HL-60 (cell line): ENCODE data around the gene KIF3C.

Experiments used
- DNase-seq, 2 experiments: peaks; one replicate each; pipeline ENCODE4 v3.0.0-alpha.2; 2010 to 2020; ENCODE audit warnings: low read depth in 1 of 2, low spot score in 1 of 2
- H3K27ac ChIP-seq: fragments of 250-450 bp; sonication (Bioruptor Pico); replicated peaks from 2 replicates; pipeline ENCODE4 v1.5.1; 2020; ENCODE audit warnings: mild to moderate bottlenecking, moderate library complexity
- H3K27me3 ChIP-seq: fragments of 250-450 bp; sonication (Bioruptor Pico); 2 replicates; pipeline ENCODE4 v1.5.1; 2021; ENCODE audit warnings: mild to moderate bottlenecking, moderate library complexity; ENCODE audit not compliant: insufficient read depth, poor library complexity, severe bottlenecking
- H3K4me3 ChIP-seq: replicated peaks from 2 replicates; pipeline ENCODE4 v1.5.1; 2011; ENCODE audit warnings: mild to moderate bottlenecking, control low read depth, low read length; ENCODE audit not compliant: insufficient read depth
- GABPA ChIP-seq: IDR thresholded peaks from 2 replicates; pipeline ENCODE4 v1.6.1; 2012; ENCODE audit warnings: low read depth
- POLR2AphosphoS5 ChIP-seq: IDR thresholded peaks from 2 replicates; pipeline ENCODE4 v1.6.1; 2012; ENCODE audit warnings: low read depth
- SPI1 ChIP-seq: IDR thresholded peaks from 2 replicates; pipeline ENCODE4 v1.6.1; 2012; ENCODE audit warnings: low read depth, mild to moderate bottlenecking, borderline replicate concordance
- TF ChIP-seq, protein P1 (sequence below): IDR thresholded peaks from one replicate; pipeline ENCODE4 v1.5.1; 2011; ENCODE audit warnings: low read length, control low read depth, inconsistent platforms; ENCODE audit not compliant: insufficient read depth
- TF ChIP-seq, protein P2 (sequence below): IDR thresholded peaks from 2 replicates; pipeline ENCODE4 v1.6.1; 2012; ENCODE audit warnings: low read depth; ENCODE audit not compliant: insufficient replicate concordance

KIF3C gene

DNA sequence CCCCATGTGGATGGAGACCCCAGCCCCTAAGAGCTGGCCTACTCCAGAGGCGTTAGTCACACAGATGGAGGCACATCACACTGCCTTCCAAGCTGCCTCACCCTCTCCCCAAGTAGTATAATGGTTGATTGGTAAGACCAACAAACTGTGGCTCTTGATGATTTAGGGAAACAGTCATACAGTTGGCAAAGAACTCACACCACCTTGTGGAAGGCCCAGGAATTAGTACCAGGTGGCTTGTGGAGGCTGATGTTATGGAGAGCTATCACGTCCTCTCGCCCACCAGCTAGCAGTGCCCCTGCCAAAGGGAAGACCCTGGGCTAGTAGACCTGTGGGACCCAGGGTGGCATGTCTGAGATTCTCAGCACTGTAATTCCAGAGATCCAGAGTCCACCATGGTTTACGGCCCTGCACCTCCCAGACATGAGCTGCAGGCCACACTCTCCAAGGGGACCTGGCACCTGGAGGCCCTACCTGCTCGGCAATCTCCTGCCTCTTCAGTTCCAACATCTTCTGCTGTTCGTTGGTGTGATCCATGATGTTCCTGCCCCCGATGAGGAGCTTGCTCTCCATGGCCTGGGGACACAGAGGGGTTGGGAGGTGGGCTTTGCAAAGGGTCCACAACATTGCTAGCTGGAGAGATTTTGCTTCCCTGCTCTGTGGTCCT is 26.3 kb downstream of the KIF3C start:
- H3K27ac ChIP-seq: no peak overlapping the region
- no peak overlapping the region for H3K4me3 ChIP-seq
- no peak for TF ChIP-seq POLR2AphosphoS5
- TF ChIP-seq, protein P1, sequence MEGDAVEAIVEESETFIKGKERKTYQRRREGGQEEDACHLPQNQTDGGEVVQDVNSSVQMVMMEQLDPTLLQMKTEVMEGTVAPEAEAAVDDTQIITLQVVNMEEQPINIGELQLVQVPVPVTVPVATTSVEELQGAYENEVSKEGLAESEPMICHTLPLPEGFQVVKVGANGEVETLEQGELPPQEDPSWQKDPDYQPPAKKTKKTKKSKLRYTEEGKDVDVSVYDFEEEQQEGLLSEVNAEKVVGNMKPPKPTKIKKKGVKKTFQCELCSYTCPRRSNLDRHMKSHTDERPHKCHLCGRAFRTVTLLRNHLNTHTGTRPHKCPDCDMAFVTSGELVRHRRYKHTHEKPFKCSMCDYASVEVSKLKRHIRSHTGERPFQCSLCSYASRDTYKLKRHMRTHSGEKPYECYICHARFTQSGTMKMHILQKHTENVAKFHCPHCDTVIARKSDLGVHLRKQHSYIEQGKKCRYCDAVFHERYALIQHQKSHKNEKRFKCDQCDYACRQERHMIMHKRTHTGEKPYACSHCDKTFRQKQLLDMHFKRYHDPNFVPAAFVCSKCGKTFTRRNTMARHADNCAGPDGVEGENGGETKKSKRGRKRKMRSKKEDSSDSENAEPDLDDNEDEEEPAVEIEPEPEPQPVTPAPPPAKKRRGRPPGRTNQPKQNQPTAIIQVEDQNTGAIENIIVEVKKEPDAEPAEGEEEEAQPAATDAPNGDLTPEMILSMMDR: peak; percentile 0
- TF ChIP-seq, protein P2, sequence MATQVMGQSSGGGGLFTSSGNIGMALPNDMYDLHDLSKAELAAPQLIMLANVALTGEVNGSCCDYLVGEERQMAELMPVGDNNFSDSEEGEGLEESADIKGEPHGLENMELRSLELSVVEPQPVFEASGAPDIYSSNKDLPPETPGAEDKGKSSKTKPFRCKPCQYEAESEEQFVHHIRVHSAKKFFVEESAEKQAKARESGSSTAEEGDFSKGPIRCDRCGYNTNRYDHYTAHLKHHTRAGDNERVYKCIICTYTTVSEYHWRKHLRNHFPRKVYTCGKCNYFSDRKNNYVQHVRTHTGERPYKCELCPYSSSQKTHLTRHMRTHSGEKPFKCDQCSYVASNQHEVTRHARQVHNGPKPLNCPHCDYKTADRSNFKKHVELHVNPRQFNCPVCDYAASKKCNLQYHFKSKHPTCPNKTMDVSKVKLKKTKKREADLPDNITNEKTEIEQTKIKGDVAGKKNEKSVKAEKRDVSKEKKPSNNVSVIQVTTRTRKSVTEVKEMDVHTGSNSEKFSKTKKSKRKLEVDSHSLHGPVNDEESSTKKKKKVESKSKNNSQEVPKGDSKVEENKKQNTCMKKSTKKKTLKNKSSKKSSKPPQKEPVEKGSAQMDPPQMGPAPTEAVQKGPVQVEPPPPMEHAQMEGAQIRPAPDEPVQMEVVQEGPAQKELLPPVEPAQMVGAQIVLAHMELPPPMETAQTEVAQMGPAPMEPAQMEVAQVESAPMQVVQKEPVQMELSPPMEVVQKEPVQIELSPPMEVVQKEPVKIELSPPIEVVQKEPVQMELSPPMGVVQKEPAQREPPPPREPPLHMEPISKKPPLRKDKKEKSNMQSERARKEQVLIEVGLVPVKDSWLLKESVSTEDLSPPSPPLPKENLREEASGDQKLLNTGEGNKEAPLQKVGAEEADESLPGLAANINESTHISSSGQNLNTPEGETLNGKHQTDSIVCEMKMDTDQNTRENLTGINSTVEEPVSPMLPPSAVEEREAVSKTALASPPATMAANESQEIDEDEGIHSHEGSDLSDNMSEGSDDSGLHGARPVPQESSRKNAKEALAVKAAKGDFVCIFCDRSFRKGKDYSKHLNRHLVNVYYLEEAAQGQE: no peak
- H3K27me3 ChIP-seq: no peaks in the 10 kb centered on the region
- peak in 1 of 2 experiments; percentile 21 for DNase-seq

DNA sequence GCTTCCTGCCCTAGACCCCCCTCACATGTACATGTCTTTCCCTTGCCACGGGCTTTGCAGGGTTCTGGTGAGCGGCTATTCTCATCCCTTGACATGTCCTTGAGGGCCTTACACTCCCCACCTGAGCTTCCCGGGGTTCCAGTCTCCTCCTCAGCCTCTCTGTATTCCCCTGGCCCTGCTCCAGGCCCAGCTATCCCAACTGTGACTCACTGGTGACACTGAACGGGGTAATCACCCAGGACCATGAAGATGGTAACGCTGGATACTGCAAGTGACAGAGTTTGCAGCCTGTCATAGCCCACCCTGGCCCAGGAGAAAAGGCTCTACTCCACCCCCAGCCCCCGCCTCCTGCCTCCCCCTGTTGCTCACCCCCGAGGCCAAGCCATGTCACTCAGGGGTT is 27.3 kb downstream of the KIF3C start:
- no peak for DNase-seq
- no peaks in the 10 kb centered on the region for H3K27me3 ChIP-seq

DNA sequence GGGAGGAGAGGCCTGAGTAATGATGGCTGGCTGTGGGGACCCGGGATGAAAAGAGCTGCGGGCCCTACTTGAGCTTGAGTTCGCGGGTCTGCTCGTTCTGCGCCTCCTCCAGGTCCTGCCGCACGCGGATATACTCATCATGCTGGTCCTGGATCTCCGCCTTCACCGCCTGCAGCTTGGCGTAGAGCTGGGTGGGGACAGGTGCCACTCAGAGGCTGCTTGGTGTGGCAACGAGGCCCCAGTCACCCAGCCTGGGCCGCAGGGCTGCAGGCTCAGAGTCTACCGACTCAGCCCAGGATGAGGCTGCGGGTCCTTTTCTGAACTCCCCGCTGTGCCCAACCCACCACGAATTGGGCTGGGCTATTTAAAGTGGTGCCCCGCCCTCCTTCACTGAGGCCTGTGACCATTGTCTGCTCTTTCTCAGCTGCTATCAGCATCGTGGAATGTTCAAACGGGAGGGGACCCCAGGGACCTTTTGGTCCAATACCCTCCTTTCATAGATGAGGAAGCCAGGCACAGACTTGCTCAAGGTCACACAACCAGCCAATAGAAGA is 28.0 kb downstream of the KIF3C start:
- TF ChIP-seq, protein P1: no peak
- TF ChIP-seq GABPA: no peak
- TF ChIP-seq, protein P2: no peak
- no peak overlapping the region for H3K27ac ChIP-seq
- no peaks in the 10 kb centered on the region for H3K27me3 ChIP-seq
- no peak overlapping the region for H3K4me3 ChIP-seq
- no peak for DNase-seq

More for the DNA sequence above, 27.3 kb downstream of the KIF3C start:
- TF ChIP-seq, protein P2: no peak
- TF ChIP-seq GABPA (no peak), POLR2AphosphoS5 (no peak), SPI1 (no peak)
- TF ChIP-seq, protein P1: no peak
- H3K27ac ChIP-seq: no peak overlapping the region
- H3K4me3 ChIP-seq: no peak overlapping the region
